H1 (cell line): ENCODE results near the gene PDE5A. TPM values are rescaled to one million over a fixed set of nuclear protein-coding genes. Genes with fewer than 3 reads are reported as not detected.

Source experiments
- CTCF ChIA-PET: fragments of 300-600 bp; sonication (Branson Sonifier 250); formaldehyde crosslinking; loops from one replicate; lab custom pipeline; 2021; ENCODE audit not compliant: partially characterized antibody; lab: Charles Lee
- POLR2A ChIA-PET: fragments of 300-600 bp; sonication (Branson Sonifier 250); formaldehyde crosslinking; loops from one replicate; lab custom pipeline; 2021; ENCODE audit warnings: inconsistent platforms; ENCODE audit not compliant: partially characterized antibody; lab: Charles Lee
- DNase-seq, 2 experiments: peaks; one replicate each; pipeline versions ENCODE4 v3.0.0 to v3.0.0-alpha.2; 2010 to 2022; ENCODE audit warnings: low spot score in 2 of 2, low read depth in 1 of 2, mixed read lengths in 1 of 2
- FAIRE-seq: peaks from 2 replicates; lab custom pipeline; 2011; peaks lifted over from hg19 to GRCh38; lab: Jason Lieb, UNC
- H2AFZ ChIP-seq: 2 replicates; pipeline ENCODE4 v1.8.1; 2012; ENCODE audit warnings: low read length, inconsistent platforms
- H2AK5ac ChIP-seq: 2 replicates; pipeline ENCODE4 v1.6.1; 2013; ENCODE audit warnings: low read depth, low read length
- H2BK120ac ChIP-seq: replicated peaks from 2 replicates; pipeline ENCODE3; 2013; ENCODE audit warnings: low read depth, low read length, inconsistent platforms
- H2BK12ac ChIP-seq: 2 replicates; pipeline ENCODE4 v1.6.1; 2013; ENCODE audit warnings: low read depth, low read length
- H2BK15ac ChIP-seq: 2 replicates; pipeline ENCODE4 v1.6.1; 2013; ENCODE audit warnings: low read length
- H2BK20ac ChIP-seq: 2 replicates; pipeline ENCODE4 v1.6.1; 2013; ENCODE audit warnings: low read length
- H2BK5ac ChIP-seq: 2 replicates; pipeline ENCODE4 v1.6.1; 2013; ENCODE audit warnings: low read depth, low read length
- H3K14ac ChIP-seq: 2 replicates; pipeline ENCODE4 v1.6.1; 2013; ENCODE audit warnings: inconsistent platforms; ENCODE audit not compliant: insufficient read length
- H3K18ac ChIP-seq: 2 replicates; pipeline ENCODE4 v1.6.1; 2013; ENCODE audit warnings: low read length; ENCODE audit errors: extremely low read depth
- H3K23ac ChIP-seq: 2 replicates; pipeline ENCODE4 v1.6.1; 2013; ENCODE audit warnings: inconsistent platforms; ENCODE audit not compliant: insufficient read length
- H3K23me2 ChIP-seq: 2 replicates; pipeline ENCODE4 v1.6.1; 2013; ENCODE audit warnings: low read depth, low read length
- H3K27ac ChIP-seq: 2 replicates; pipeline ENCODE4 v1.6.1; 2011; ENCODE audit warnings: low read depth, low read length, inconsistent platforms
- H3K27me3 ChIP-seq, 4 experiments: replicated peaks in 1 of 4; 1 replicate in 1 of 4; 2 replicates in 3 of 4; pipeline versions ENCODE4 v1.6.1 to v1.8.1; 2011 to 2013; ENCODE audit warnings: low read length in 3 of 4, mild to moderate bottlenecking in 3 of 4, inconsistent platforms in 2 of 4, mixed read lengths in 2 of 4, moderate library complexity in 1 of 4; ENCODE audit not compliant: control insufficient read depth in 3 of 4, insufficient read depth in 3 of 4; ENCODE audit errors: extremely low read depth in 1 of 4
- H3K36me3 ChIP-seq, 4 experiments: 2 replicates each; pipeline versions ENCODE4 v1.6.1 to v1.8.1; 2011 to 2013; ENCODE audit warnings: mild to moderate bottlenecking in 4 of 4, low read length in 3 of 4, moderate library complexity in 2 of 4, control low read depth in 1 of 4, inconsistent platforms in 1 of 4; ENCODE audit not compliant: insufficient read depth in 4 of 4, control insufficient read depth in 2 of 4
- H3K4ac ChIP-seq: replicated peaks from 2 replicates; pipeline ENCODE3; 2013; ENCODE audit warnings: low read length, low read depth, mixed read lengths, inconsistent platforms; ENCODE audit not compliant: insufficient read length
- H3K4me1 ChIP-seq, 4 experiments: replicated peaks in 1 of 4; 1 replicate in 1 of 4; 2 replicates in 3 of 4; pipeline versions ENCODE4 v1.6.1 to v1.8.1; 2011 to 2013; ENCODE audit warnings: low read length in 3 of 4, inconsistent platforms in 2 of 4, mixed read lengths in 1 of 4; ENCODE audit not compliant: insufficient read depth in 4 of 4, control insufficient read depth in 3 of 4
- H3K4me2 ChIP-seq, 2 experiments: 2 replicates each; pipeline versions ENCODE4 v1.6.1 to v1.8.1; 2011 to 2013; ENCODE audit warnings: low read depth in 2 of 2, low read length in 2 of 2, control low read depth in 1 of 2, inconsistent platforms in 1 of 2, mild to moderate bottlenecking in 1 of 2; ENCODE audit not compliant: insufficient read depth in 1 of 2
- H3K4me3 ChIP-seq, 4 experiments: fragments of 200-600, 300-600 bp in 1 of 4; sonication (generic), shearing (Covaris generic), sonication (Bioruptor Twin) in 1 of 4; 2 replicates each; pipeline versions ENCODE4 v1.5.1 to v1.8.1; 2011 to 2016; ENCODE audit warnings: low read length in 4 of 4, low read depth in 3 of 4, control low read depth in 2 of 4, inconsistent platforms in 2 of 4, mild to moderate bottlenecking in 2 of 4, mixed read lengths in 1 of 4, moderate library complexity in 1 of 4; ENCODE audit not compliant: insufficient read depth in 2 of 4; ENCODE audit errors: extremely low read depth in 1 of 4
- H3K56ac ChIP-seq: replicated peaks from 2 replicates; pipeline ENCODE3; 2013; ENCODE audit warnings: low read depth, mild to moderate bottlenecking, mixed read lengths, low read length, inconsistent platforms; ENCODE audit not compliant: insufficient read length
- H3K79me1 ChIP-seq: 2 replicates; pipeline ENCODE4 v1.6.1; 2013; ENCODE audit warnings: low read depth, low read length, control low read depth
- H3K79me2 ChIP-seq, 2 experiments: 2 replicates each; pipeline versions ENCODE4 v1.6.1 to v1.8.1; 2012 to 2013; ENCODE audit warnings: low read length in 2 of 2, mild to moderate bottlenecking in 2 of 2, inconsistent platforms in 1 of 2; ENCODE audit not compliant: insufficient read depth in 2 of 2, control insufficient read depth in 1 of 2
- H3K9ac ChIP-seq, 4 experiments: replicated peaks in 1 of 4; 1 replicate in 1 of 4; 2 replicates in 3 of 4; pipeline versions ENCODE4 v1.6.1 to v1.8.1; 2011 to 2013; ENCODE audit warnings: low read depth in 3 of 4, low read length in 3 of 4, control low read depth in 2 of 4, mild to moderate bottlenecking in 2 of 4, moderate library complexity in 2 of 4, inconsistent platforms in 1 of 4; ENCODE audit errors: extremely low read depth in 1 of 4
- H3K9me3 ChIP-seq, 2 experiments: 2 replicates each; pipeline versions ENCODE4 v1.6.1 to v1.8.1; 2012 to 2013; ENCODE audit warnings: mild to moderate bottlenecking in 2 of 2, moderate library complexity in 2 of 2, control low read depth in 1 of 2, inconsistent platforms in 1 of 2, low read depth in 1 of 2, low read length in 1 of 2, mixed read lengths in 1 of 2; ENCODE audit not compliant: insufficient read depth in 2 of 2
- H4K20me1 ChIP-seq, 2 experiments: replicated peaks in 1 of 2; 2 replicates each; pipeline versions ENCODE3 to v1.8.1; 2011 to 2013; ENCODE audit warnings: inconsistent platforms in 2 of 2, low read length in 2 of 2, mild to moderate bottlenecking in 1 of 2; ENCODE audit not compliant: insufficient read depth in 2 of 2, control insufficient read depth in 1 of 2
- H4K5ac ChIP-seq: 2 replicates; pipeline ENCODE4 v1.6.1; 2013; ENCODE audit warnings: low read length, low read depth, mixed read lengths, inconsistent platforms; ENCODE audit not compliant: insufficient read length
- H4K8ac ChIP-seq: 2 replicates; pipeline ENCODE4 v1.8.0; 2013; ENCODE audit warnings: mild to moderate bottlenecking, moderate library complexity, low read length, inconsistent platforms; ENCODE audit not compliant: insufficient read depth; ENCODE audit errors: extremely low read depth
- H4K91ac ChIP-seq: replicated peaks from 2 replicates; pipeline ENCODE3; 2013; ENCODE audit warnings: low read length, mixed read lengths, inconsistent platforms; ENCODE audit not compliant: insufficient read length
- ASH2L ChIP-seq: fragments of 200-600, 300-600 bp; sonication (generic); IDR thresholded peaks from one replicate; pipeline ENCODE4 v1.7.1; 2017; ENCODE audit warnings: low read length
- BACH1 ChIP-seq: IDR thresholded peaks from 2 replicates; pipeline ENCODE4 v1.6.1; 2012; ENCODE audit warnings: low read length, improper control_type of control experiment
- CBX5 ChIP-seq: fragments of 300-800, 300-1000 bp; sonication (generic); IDR thresholded peaks from 2 replicates; pipeline ENCODE4 v1.7.1; 2016; ENCODE audit warnings: antibody characterized with exemption, low read length, low read depth
- MAFK ChIP-seq: IDR thresholded peaks from 2 replicates; pipeline ENCODE4 v1.6.1; 2012; ENCODE audit warnings: low read depth, mild to moderate bottlenecking, improper control_type of control experiment, low read length
- SAP30 ChIP-seq: fragments of 300-600 bp; sonication (generic); IDR thresholded peaks from 2 replicates; pipeline ENCODE4 v1.7.1; 2012; ENCODE audit warnings: low read length, moderate library complexity, mild to moderate bottlenecking, inconsistent platforms; ENCODE audit not compliant: insufficient read depth, insufficient replicate concordance
- WGBS, 2 experiments: shearing (Covaris generic) in 1 of 2; methylation state at CpG; one replicate each; pipeline versions ENCODE4 v1.1.6 to v1.1.7; 2013 to 2015; ENCODE audit warnings: low lambda C conversion rate in 2 of 2, mixed read lengths in 2 of 2, inconsistent platforms in 1 of 2, low coverage in 1 of 2, missing lambda C conversion rate in 1 of 2; ENCODE audit not compliant: insufficient replicate concordance in 2 of 2, insufficient coverage in 1 of 2, insufficient read length in 1 of 2; ENCODE audit errors: extremely low coverage in 1 of 2, missing lambda C conversion rate in 1 of 2; 5-methylcytosine and 5-hydroxymethylcytosine counted together
- polyA plus RNA-seq, 7 experiments: library from polyadenylated mRNA; depleted of rRNA in 3 of 7; stranded (reverse) in 5 of 7; unstranded in 2 of 7; fragments of >200 nt in 5 of 7; fragments of 200-250 nt in 2 of 7; gene quantifications; 1 replicate in 5 of 7; 2 replicates in 1 of 7; 4 replicates in 1 of 7; pipeline versions ENCODE4 v1.2.1 to v1.2.3, GENCODE V29; 2011 to 2013; ENCODE audit warnings: missing spikeins in 2 of 7, mixed read lengths in 2 of 7
- total RNA-seq: library from RNA; stranded (reverse); fragmentation: NEBNext Ultra II Directional; extraction: Animal tissue kit (Norgen Biotek cat#: 25700); gene quantifications from 2 replicates; pipeline ENCODE4 v1.2.1, GENCODE V29; 2021

Gene PDE5A
- total and polyA plus RNA-seq, 2 of the 8 experiments (the other 6 are each of a cell fraction or from before 2014, with no cell fraction given): 5.6 to 32.4 TPM

DNA sequence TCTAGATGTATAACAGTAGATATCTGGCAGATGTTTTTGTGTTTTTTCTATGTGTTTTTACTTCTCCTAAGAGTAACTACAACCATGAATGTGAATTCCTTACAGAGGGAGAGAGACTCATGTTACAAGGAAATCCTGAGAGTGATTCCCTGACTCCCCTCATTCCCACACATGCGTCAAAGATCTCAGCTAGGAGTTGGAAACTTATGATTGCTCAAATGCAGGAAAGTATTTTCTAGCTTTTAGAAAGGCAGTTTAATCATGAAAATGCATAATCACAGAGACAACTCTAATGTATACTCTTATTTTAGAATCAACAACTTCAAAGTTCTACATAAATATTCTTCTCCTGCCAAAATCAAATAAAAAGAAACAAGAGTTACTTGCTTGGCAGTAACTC is 121.8 kb downstream of the PDE5A start:
- Histone ChIP-seq H2BK120ac (no peak overlapping the region), H3K4ac (no peak overlapping the region), H2BK20ac (no peak overlapping the region), H3K79me2 (no peaks in the 10 kb centered on the region), H3K4me3 (no peak overlapping the region), H3K23ac (no peak overlapping the region), H3K27me3 (peaks cover 0 to 1% (median 0%) of the 10 kb centered on the region in 4 experiments; a peak in 1 of 7 replicates), H4K20me1 (peaks cover 0 to 1% of the 10 kb centered on the region in 2 experiments), H3K27ac (no peak overlapping the region), H2AFZ (no peak overlapping the region), H3K4me2 (no peak overlapping the region), H2BK5ac (no peak overlapping the region), H3K4me1 (no peaks in the 10 kb centered on the region), H3K14ac (no peak overlapping the region), H2BK12ac (no peak overlapping the region), H3K56ac (no peak overlapping the region), H3K18ac (no peak overlapping the region), H4K5ac (no peak overlapping the region), H2AK5ac (no peak overlapping the region), H3K23me2 (no peaks in the 10 kb centered on the region), H4K8ac (no peak overlapping the region), H3K9ac (no peak overlapping the region), H4K91ac (no peak overlapping the region), H2BK15ac (no peak overlapping the region), H3K9me3 (no peaks in the 10 kb centered on the region), H3K79me1 (no peaks in the 10 kb centered on the region), H3K36me3 (peaks cover 0 to 47% (median 13%) of the 10 kb centered on the region in 4 experiments; a peak in 4 of 8 replicates)
- TF ChIP-seq BACH1 (no peak), SAP30 (no peak), CBX5 (no peak), ASH2L (no peak), MAFK (no peak)
- DNase-seq: no peak
- WGBS, 2 experiments: 87% methylated on average over 1 of the region's 1 CpG; no CpG with 5 or more reads in 1 of the 2 experiments
- no peak for FAIRE-seq
- ChIA-PET CTCF (interaction anchor here (0.9 to 1.3 kb wide), 2 partner anchors 8 to 15 kb away, joined by 3 read pairs; no protein-coding TSS in a partner anchor), POLR2A (interaction anchor here (1.3 kb wide), 1 partner anchor 9 kb away, joined by 3 read pairs; no protein-coding TSS in a partner anchor)
